Trophoblast cell (in vitro differentiated cells and primary cell): ENCODE data around the gene SBK1.

Source experiments
- DNase-seq, 2 donors: peaks; one replicate each; pipeline ENCODE4 v3.0.0-alpha.2; 2016
- H2AFZ ChIP-seq: 2 replicates; pipeline ENCODE4 v1.6.1; 2013; ENCODE audit warnings: low read length, moderate library complexity, mild to moderate bottlenecking; ENCODE audit not compliant: insufficient read depth, poor library complexity
- H2AK5ac ChIP-seq: 2 replicates; pipeline ENCODE4 v1.6.1; 2013; ENCODE audit warnings: mild to moderate bottlenecking, low read length
- H2BK120ac ChIP-seq: 2 replicates; pipeline ENCODE4 v1.6.1; 2013; ENCODE audit warnings: low read length, mild to moderate bottlenecking, moderate library complexity; ENCODE audit not compliant: insufficient read depth, poor library complexity
- H2BK12ac ChIP-seq: 2 replicates; pipeline ENCODE4 v1.6.1; 2013; ENCODE audit warnings: mild to moderate bottlenecking, low read length, moderate library complexity
- H2BK5ac ChIP-seq: 2 replicates; pipeline ENCODE4 v1.6.1; 2013; ENCODE audit warnings: low read length, low read depth, moderate library complexity, mild to moderate bottlenecking; ENCODE audit not compliant: poor library complexity
- H3K14ac ChIP-seq: 2 replicates; pipeline ENCODE4 v1.6.1; 2013; ENCODE audit warnings: mild to moderate bottlenecking, low read length
- H3K18ac ChIP-seq: 2 replicates; pipeline ENCODE4 v1.6.1; 2013; ENCODE audit warnings: mild to moderate bottlenecking, low read length
- H3K23ac ChIP-seq: 2 replicates; pipeline ENCODE4 v1.6.1; 2013; ENCODE audit warnings: low read length
- H3K27ac ChIP-seq: 2 replicates; pipeline ENCODE4 v1.5.1; 2013; ENCODE audit warnings: low read depth, mild to moderate bottlenecking, inconsistent platforms, low read length, moderate library complexity
- H3K27me3 ChIP-seq: 2 replicates; pipeline ENCODE4 v1.6.1; 2013; ENCODE audit warnings: inconsistent platforms, mild to moderate bottlenecking, low read length, moderate library complexity; ENCODE audit not compliant: insufficient read depth
- H3K36me3 ChIP-seq, 2 experiments: 1 replicate in 1 of 2; 2 replicates in 1 of 2; pipeline ENCODE4 v1.6.1; 2013; ENCODE audit warnings: low read length in 2 of 2, mild to moderate bottlenecking in 2 of 2, moderate library complexity in 1 of 2; ENCODE audit not compliant: insufficient read depth in 2 of 2, control insufficient read depth in 1 of 2
- H3K4ac ChIP-seq: 2 replicates; pipeline ENCODE4 v1.6.1; 2013; ENCODE audit warnings: low read depth, mild to moderate bottlenecking, low read length, moderate library complexity
- H3K4me1 ChIP-seq, 2 experiments: 1 replicate in 1 of 2; 2 replicates in 1 of 2; pipeline ENCODE4 v1.6.1; 2013; ENCODE audit warnings: low read length in 2 of 2, mild to moderate bottlenecking in 2 of 2, moderate library complexity in 1 of 2; ENCODE audit not compliant: insufficient read depth in 2 of 2, control insufficient read depth in 1 of 2
- H3K4me2 ChIP-seq: 2 replicates; pipeline ENCODE4 v1.6.1; 2013; ENCODE audit warnings: inconsistent platforms, mild to moderate bottlenecking, low read length, moderate library complexity
- H3K4me3 ChIP-seq: 2 replicates; pipeline ENCODE4 v1.5.1; 2013; ENCODE audit warnings: mild to moderate bottlenecking, low read depth, low read length, inconsistent platforms
- H3K79me1 ChIP-seq: one replicate; pipeline ENCODE4 v1.6.1; 2013; ENCODE audit warnings: low read length
- H3K79me2 ChIP-seq: 2 replicates; pipeline ENCODE4 v1.6.1; 2013; ENCODE audit warnings: low read length, mild to moderate bottlenecking; ENCODE audit not compliant: control insufficient read depth, insufficient read depth, poor library complexity
- H3K9ac ChIP-seq: 2 replicates; pipeline ENCODE4 v1.6.1; 2013; ENCODE audit warnings: mild to moderate bottlenecking, low read length
- H3K9me3 ChIP-seq: 2 replicates; pipeline ENCODE4 v1.6.1; 2013; ENCODE audit warnings: low read depth, mild to moderate bottlenecking, control low read depth, inconsistent platforms, low read length; ENCODE audit not compliant: insufficient read depth
- H4K12ac ChIP-seq: 2 replicates; pipeline ENCODE4 v1.6.1; 2013; ENCODE audit warnings: low read depth, mild to moderate bottlenecking, low read length, moderate library complexity
- H4K8ac ChIP-seq: 2 replicates; pipeline ENCODE4 v1.6.1; 2013; ENCODE audit warnings: low read depth, mild to moderate bottlenecking, low read length, moderate library complexity
- H4K91ac ChIP-seq: one replicate; pipeline ENCODE4 v1.6.1; 2013; ENCODE audit warnings: low read depth, mild to moderate bottlenecking, low read length, moderate library complexity
- WGBS: extraction: QIAGEN DNeasy Blood & Tissue Kit; methylation state at CpG from one replicate; pipeline ENCODE4 v1.1.7; 2013; ENCODE audit warnings: missing lambda C conversion rate; ENCODE audit not compliant: insufficient read length, insufficient coverage; ENCODE audit errors: extremely low coverage; 5-methylcytosine and 5-hydroxymethylcytosine counted together

SBK1 gene

DNA sequence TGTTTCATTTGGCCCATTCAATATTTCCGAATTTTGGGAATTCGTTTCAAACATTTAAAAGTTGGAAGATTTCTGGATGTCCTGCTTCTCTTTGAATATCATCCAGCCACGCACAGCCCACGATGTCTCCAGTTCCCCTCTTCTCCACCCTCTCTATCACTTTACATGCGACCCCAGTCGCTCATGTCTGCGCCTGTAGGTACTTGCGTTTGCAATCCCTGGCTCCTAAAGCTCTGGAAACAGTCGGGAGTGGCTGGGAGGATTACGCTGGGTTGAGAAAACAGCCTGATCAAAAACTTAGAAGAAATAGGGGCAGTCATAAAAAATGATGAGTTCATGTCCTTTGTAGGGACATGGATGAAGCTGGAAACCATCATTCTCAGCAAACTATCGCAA lies 1.5 kb upstream of the SBK1 start:
- Histone ChIP-seq H2BK12ac (no peak overlapping the region), H3K4me1 (peaks cover 4% of the 10 kb centered on the region in 2 experiments), H3K9me3 (no peaks in the 10 kb centered on the region), H3K27me3 (no peaks in the 10 kb centered on the region), H3K18ac (no peak overlapping the region), H4K12ac (no peak overlapping the region), H4K8ac (no peak overlapping the region), H2AK5ac (no peak overlapping the region), H3K4ac (no peak overlapping the region), H3K9ac (no peak overlapping the region), H3K14ac (no peak overlapping the region), H3K4me2 (no peak overlapping the region), H2AFZ (no peak overlapping the region), H3K27ac (no peak overlapping the region), H2BK5ac (no peak overlapping the region), H3K4me3 (no peak overlapping the region), H4K91ac (no peak overlapping the region), H3K79me1 (peaks cover 16% of the 10 kb centered on the region), H3K23ac (no peak overlapping the region), H3K79me2 (peaks cover 10% of the 10 kb centered on the region), H3K36me3 (no peaks in the 10 kb centered on the region), H2BK120ac (no peak overlapping the region)
- no CpG with 5 or more reads among the region's 11 CpGs for WGBS
- no peak for DNase-seq

DNA sequence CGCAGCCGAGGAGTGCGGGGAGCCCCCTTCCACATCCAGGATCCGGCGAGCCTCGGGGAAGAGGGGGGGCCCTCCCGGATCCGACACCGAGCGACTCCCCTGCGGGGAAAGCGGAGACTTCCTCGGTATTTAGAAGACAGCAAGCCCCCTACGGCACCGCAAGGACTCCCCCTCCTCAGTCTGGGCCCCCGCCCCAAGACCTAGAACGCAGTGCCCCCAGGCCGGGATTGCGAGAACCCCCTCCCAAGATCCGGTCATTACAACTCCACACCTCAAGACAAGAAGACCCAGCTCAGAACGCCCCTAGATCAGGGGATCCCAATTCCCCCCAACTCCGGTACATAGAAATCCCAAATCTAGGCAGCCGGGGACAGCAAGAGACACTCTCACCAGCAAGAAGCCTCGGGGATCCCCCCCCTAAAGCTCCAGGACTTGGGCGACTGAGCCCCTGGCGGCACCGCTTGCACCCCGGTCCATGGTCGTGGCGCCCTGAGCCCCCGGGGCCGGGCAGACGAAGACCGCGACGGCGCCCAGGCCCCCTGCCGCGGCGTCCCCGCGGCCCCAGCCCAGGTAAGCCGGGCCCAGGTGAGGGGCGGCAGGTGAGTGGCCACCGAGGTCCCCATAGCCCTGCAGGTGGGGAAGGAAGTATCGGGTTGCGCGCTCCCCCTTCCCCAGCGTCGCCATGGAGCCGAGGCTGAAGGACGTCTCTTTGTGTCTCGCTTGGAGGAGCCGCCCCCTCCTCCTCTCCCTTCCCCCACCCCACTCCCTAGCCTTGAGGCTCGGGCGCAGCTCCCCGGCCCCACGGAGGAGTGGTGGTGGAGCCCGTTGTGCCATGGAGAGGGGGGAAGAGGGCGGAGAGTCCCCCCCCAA lies 641 bp downstream of the SBK1 start:
- Histone ChIP-seq H3K14ac (peak overlapping the region; percentile 87), H3K18ac (peak overlapping the region; percentile 91)

GRCh38 chr16:28293601-28293960 lies 1.3 kb downstream of the SBK1 start:
- peak overlapping the region; percentile 69 for H3K18ac ChIP-seq
- no peaks in the 10 kb centered on the region for H3K27me3 ChIP-seq
- H3K4me3 ChIP-seq = peak overlapping the region; percentile 80
- H2BK5ac ChIP-seq = no peak overlapping the region
- peak overlapping the region; percentile 74 for H4K91ac ChIP-seq
- H3K79me1 ChIP-seq = peaks cover 16% of the 10 kb centered on the region
- H3K4me2 ChIP-seq = peak overlapping the region; percentile 64
- peak overlapping the region; percentile 64 for H2BK120ac ChIP-seq
- no peaks in the 10 kb centered on the region for H3K36me3 ChIP-seq
- H2BK12ac ChIP-seq = no peak overlapping the region
- H3K9me3 ChIP-seq = no peaks in the 10 kb centered on the region
- H2AFZ ChIP-seq = peak overlapping the region; percentile 44
- H3K9ac ChIP-seq = peak overlapping the region; percentile 62
- peak overlapping the region; percentile 75 for H3K14ac ChIP-seq
- DNase-seq = no peak
- peak overlapping the region; percentile 46 for H4K12ac ChIP-seq
- WGBS = no CpG with 5 or more reads among the region's 10 CpGs
- H2AK5ac ChIP-seq = peak overlapping the region; percentile 50
- peak overlapping the region; percentile 0 for H4K8ac ChIP-seq
- no peak overlapping the region for H3K27ac ChIP-seq
- H3K4ac ChIP-seq = peak overlapping the region; percentile 41
- peaks cover 4% of the 10 kb centered on the region in 2 experiments for H3K4me1 ChIP-seq
- peaks cover 10% of the 10 kb centered on the region for H3K79me2 ChIP-seq
- H3K23ac ChIP-seq = no peak overlapping the region

More for the DNA sequence above, 641 bp downstream of the SBK1 start:
- H3K27ac ChIP-seq = no peak overlapping the region
- peaks cover 16% of the 10 kb centered on the region for H3K79me1 ChIP-seq
- no peaks in the 10 kb centered on the region for H3K36me3 ChIP-seq
- peak overlapping the region; percentile 80 for H3K4me3 ChIP-seq
- no peaks in the 10 kb centered on the region for H3K9me3 ChIP-seq
- peak overlapping the region; percentile 62 for H3K9ac ChIP-seq
- peak overlapping the region; percentile 92 for H2AFZ ChIP-seq
- H4K12ac ChIP-seq = peak overlapping the region; percentile 46
- WGBS = no CpG with 5 or more reads among the region's 60 CpGs
- peak overlapping the region; percentile 41 for H3K4ac ChIP-seq
- peak overlapping the region; percentile 64 for H3K4me2 ChIP-seq
- H3K4me1 ChIP-seq = peaks cover 4% of the 10 kb centered on the region in 2 experiments
- H3K79me2 ChIP-seq = peaks cover 10% of the 10 kb centered on the region
- H2BK12ac ChIP-seq = no peak overlapping the region
- peak overlapping the region; percentile 28 for H2BK5ac ChIP-seq
- peak overlapping the region; percentile 74 for H4K91ac ChIP-seq
- H2AK5ac ChIP-seq = peak overlapping the region; percentile 50
- peak overlapping the region; percentile 69 for H2BK120ac ChIP-seq
- no peaks in the 10 kb centered on the region for H3K27me3 ChIP-seq
- no peak overlapping the region for H3K23ac ChIP-seq
- H4K8ac ChIP-seq = peak overlapping the region; percentile 85
- no peak for DNase-seq

DNA sequence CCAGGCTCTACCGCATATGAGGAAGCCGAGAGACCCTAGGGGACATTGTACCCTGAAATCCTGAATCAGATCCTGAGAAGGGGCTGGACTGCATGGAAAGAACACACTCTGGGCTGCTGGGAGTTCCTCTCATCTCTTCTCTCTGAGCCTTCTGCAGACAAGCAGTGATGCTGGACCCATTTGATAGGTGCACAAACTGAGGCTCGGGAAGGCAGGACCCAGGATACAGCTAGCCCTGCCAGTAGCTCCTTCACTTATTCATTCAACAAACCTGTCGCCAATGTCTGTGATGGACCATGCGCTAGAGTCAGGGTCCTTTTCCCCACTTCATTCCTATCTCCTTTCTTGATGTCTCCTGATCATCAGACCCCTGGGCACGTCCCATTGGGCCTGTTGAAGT lies 1.9 kb downstream of the SBK1 start:
- Histone ChIP-seq H3K9ac (no peak overlapping the region), H3K4ac (no peak overlapping the region), H3K27me3 (no peaks in the 10 kb centered on the region), H3K4me3 (peak overlapping the region; percentile 80), H4K8ac (no peak overlapping the region), H2BK5ac (no peak overlapping the region), H2AFZ (no peak overlapping the region), H3K14ac (no peak overlapping the region), H3K18ac (no peak overlapping the region), H2AK5ac (no peak overlapping the region), H3K27ac (no peak overlapping the region), H3K4me2 (peak overlapping the region; percentile 64), H4K12ac (no peak overlapping the region), H3K4me1 (peaks cover 4% of the 10 kb centered on the region in 2 experiments), H3K79me2 (peaks cover 10% of the 10 kb centered on the region), H2BK120ac (no peak overlapping the region), H3K9me3 (no peaks in the 10 kb centered on the region), H3K36me3 (peaks cover 0 to under 1% of the 10 kb centered on the region in 2 experiments), H3K79me1 (peaks cover 16% of the 10 kb centered on the region), H3K23ac (no peak overlapping the region), H4K91ac (no peak overlapping the region), H2BK12ac (no peak overlapping the region)
- WGBS = no CpG with 5 or more reads among the region's 6 CpGs
- no peak for DNase-seq
